AG04450 (cell line): ENCODE measurements around the gene AOAH. TPM values are rescaled to one million over a fixed set of nuclear protein-coding genes. Genes with fewer than 3 reads are reported as not detected.

ENCODE experiments used
- CTCF ChIA-PET: fragments of 300-600, 350-600 bp; formaldehyde crosslinking; extraction: SDS; loops from one replicate; lab custom pipeline; 2022; ENCODE audit warnings: antibody characterized with exemption, inconsistent platforms; lab: Charles Lee
- POLR2A ChIA-PET: fragments of 350-600 bp; formaldehyde crosslinking; extraction: SDS; loops from one replicate; lab custom pipeline; 2021; ENCODE audit warnings: antibody characterized with exemption, inconsistent platforms; lab: Yijun Ruan, JAX
- DNase-seq: peaks from one replicate; pipeline ENCODE4 v3.0.0-alpha.2; 2011; ENCODE audit warnings: low read depth, low spot score
- H3K27ac ChIP-seq: one replicate; pipeline ENCODE4 v1.5.1; 2012; ENCODE audit warnings: low read depth, low read length, control low read depth
- H3K27me3 ChIP-seq: one replicate; pipeline ENCODE4 v1.6.0; 2012; ENCODE audit warnings: low read length; ENCODE audit not compliant: control insufficient read depth, insufficient read depth
- H3K4me3 ChIP-seq: 2 replicates; pipeline ENCODE4 v1.5.1; 2011; ENCODE audit warnings: mild to moderate bottlenecking, low read depth, low read length, control low read depth
- H3K9me3 ChIP-seq: 2 replicates; pipeline ENCODE4 v1.5.1; 2012; ENCODE audit warnings: low read length; ENCODE audit not compliant: control insufficient read depth, insufficient read depth
- polyA plus RNA-seq: library from polyadenylated mRNA; depleted of rRNA; stranded (reverse); fragments of >200 nt; gene quantifications from 2 replicates; pipeline ENCODE4 v1.2.3, GENCODE V29; 2011
- TF ChIP-seq, protein P1 (sequence below): IDR thresholded peaks from 2 replicates; pipeline ENCODE4 v1.5.1; 2011; ENCODE audit warnings: low read depth, low read length, control low read depth, inconsistent platforms

The AOAH gene
- polyA plus RNA-seq, 1 experiment, result not detected

DNA sequence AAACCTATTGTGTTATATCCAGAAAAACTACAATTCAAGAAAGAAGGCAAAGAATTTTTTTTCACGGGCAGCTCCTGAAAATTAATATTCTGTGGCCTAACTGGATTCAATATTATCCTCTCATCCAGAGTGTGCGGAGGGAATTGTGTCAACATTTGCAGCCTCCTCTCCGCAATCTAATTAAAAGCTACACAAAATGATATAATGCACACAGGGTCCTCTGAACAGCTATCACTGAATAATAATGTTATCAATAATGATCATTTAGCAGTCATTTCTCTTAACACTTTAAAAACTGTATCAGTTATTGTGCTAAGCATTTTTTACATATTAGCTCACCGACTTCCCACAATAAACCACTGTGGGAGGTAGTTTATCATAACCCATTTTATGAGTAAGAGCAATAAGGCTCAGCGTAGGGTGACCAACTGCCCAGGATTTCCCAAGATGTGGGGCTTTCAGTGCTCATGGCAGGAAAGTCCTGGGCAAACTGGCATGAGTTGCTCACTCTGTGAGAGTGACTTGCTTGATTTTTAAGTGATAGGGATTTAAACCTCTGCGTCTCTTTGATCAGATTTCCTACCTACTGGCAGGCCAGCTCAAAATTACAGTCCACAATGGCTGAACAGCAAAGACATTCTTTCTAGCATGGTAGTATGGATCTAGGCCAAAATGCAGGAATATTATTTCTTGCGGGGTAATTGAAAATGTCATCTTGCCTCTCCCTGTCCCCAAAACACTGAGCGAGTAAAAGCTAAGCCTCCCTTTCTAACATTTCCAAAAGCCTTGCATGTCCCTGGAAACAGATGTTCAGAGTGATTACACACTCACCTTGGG lies 65.7 kb downstream of the AOAH start:
- TF ChIP-seq, protein P1, sequence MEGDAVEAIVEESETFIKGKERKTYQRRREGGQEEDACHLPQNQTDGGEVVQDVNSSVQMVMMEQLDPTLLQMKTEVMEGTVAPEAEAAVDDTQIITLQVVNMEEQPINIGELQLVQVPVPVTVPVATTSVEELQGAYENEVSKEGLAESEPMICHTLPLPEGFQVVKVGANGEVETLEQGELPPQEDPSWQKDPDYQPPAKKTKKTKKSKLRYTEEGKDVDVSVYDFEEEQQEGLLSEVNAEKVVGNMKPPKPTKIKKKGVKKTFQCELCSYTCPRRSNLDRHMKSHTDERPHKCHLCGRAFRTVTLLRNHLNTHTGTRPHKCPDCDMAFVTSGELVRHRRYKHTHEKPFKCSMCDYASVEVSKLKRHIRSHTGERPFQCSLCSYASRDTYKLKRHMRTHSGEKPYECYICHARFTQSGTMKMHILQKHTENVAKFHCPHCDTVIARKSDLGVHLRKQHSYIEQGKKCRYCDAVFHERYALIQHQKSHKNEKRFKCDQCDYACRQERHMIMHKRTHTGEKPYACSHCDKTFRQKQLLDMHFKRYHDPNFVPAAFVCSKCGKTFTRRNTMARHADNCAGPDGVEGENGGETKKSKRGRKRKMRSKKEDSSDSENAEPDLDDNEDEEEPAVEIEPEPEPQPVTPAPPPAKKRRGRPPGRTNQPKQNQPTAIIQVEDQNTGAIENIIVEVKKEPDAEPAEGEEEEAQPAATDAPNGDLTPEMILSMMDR, result no peak
- no peaks in the 10 kb centered on the region for H3K9me3 ChIP-seq
- peak overlapping the region; percentile 93 for H3K27ac ChIP-seq
- POLR2A ChIA-PET, result no interaction called here
- CTCF ChIA-PET, result interaction anchor here (1.3 to 1.6 kb wide), 4 partner anchors 12 to 217 kb away, joined by 5 to 13 read pairs (median 6); no protein-coding TSS in a partner anchor
- no peaks in the 10 kb centered on the region for H3K27me3 ChIP-seq
- no peak overlapping the region for H3K4me3 ChIP-seq
- DNase-seq, result peak; percentile 64

GRCh38 chr7:36657036-36657660 lies 67.1 kb downstream of the AOAH start:
- Histone ChIP-seq H3K27me3 (no peaks in the 10 kb centered on the region), H3K27ac (no peak overlapping the region), H3K4me3 (no peak overlapping the region), H3K9me3 (no peaks in the 10 kb centered on the region)
- TF ChIP-seq, protein P1, result no peak
- POLR2A ChIA-PET, result no interaction called here
- CTCF ChIA-PET, result interaction anchor here (1.3 to 1.6 kb wide), 3 partner anchors 14 to 216 kb away, joined by 5 to 8 read pairs (median 5); no protein-coding TSS in a partner anchor
- no peak for DNase-seq

DNA sequence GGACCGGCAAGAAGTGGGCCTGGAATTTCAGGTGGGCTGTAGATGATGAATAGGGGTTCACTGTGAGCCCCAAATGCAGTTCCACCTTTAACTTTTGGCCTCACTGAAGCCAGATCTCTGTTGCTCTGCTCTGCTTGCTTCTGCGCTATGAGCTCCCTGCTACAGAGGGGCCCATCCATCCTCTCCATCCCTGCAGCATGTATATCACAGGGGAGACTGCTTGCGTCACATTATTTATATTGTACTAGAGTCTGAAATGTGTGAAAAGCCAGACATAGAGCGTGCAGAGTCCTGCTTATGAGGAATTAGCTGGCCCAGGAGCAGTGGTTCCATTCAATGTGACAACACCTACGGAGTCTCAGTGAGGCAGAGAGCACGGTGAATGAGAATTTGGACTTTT lies 69.9 kb downstream of the AOAH start:
- Histone ChIP-seq H3K9me3 (no peaks in the 10 kb centered on the region), H3K4me3 (no peak overlapping the region), H3K27me3 (no peaks in the 10 kb centered on the region), H3K27ac (no peak overlapping the region)
- TF ChIP-seq, protein P1, result no peak
- ChIA-PET CTCF (interaction anchor here (0.6 to 0.9 kb wide), 2 partner anchors 16 to 173 kb away, joined by 3 to 4 read pairs; no protein-coding TSS in a partner anchor), POLR2A (interaction anchor here (0.5 kb wide), 1 partner anchor 1041 kb away, joined by 3 read pairs; no protein-coding TSS in a partner anchor)
- DNase-seq, result no peak

GRCh38 chr7:36653663-36654355 lies 70.5 kb downstream of the AOAH start:
- POLR2A ChIA-PET, result interaction anchor here (0.5 kb wide), 1 partner anchor 1041 kb away, joined by 3 read pairs; no protein-coding TSS in a partner anchor
- Histone ChIP-seq H3K27me3 (no peaks in the 10 kb centered on the region), H3K9me3 (no peaks in the 10 kb centered on the region), H3K4me3 (no peak overlapping the region), H3K27ac (no peak overlapping the region)
- TF ChIP-seq, protein P1, result no peak
- CTCF ChIA-PET, result interaction anchor here (0.6 to 0.9 kb wide), 3 partner anchors 17 to 172 kb away, joined by 3 to 5 read pairs (median 4); no protein-coding TSS in a partner anchor
- no peak for DNase-seq
